VCaP (cell line): ENCODE results near the gene TRNT1.

Experiments used
- H3K27ac ChIP-seq: fragments of 450-650 bp; 2 replicates; pipeline ENCODE4 v1.5.1; 2017
- TF ChIP-seq, protein P1 (sequence below): fragments of 450-650 bp; conservative IDR thresholded peaks from 2 replicates; pipeline ENCODE4 v1.5.1; 2017; ENCODE audit warnings: mild to moderate bottlenecking, moderate library complexity

The TRNT1 gene

DNA sequence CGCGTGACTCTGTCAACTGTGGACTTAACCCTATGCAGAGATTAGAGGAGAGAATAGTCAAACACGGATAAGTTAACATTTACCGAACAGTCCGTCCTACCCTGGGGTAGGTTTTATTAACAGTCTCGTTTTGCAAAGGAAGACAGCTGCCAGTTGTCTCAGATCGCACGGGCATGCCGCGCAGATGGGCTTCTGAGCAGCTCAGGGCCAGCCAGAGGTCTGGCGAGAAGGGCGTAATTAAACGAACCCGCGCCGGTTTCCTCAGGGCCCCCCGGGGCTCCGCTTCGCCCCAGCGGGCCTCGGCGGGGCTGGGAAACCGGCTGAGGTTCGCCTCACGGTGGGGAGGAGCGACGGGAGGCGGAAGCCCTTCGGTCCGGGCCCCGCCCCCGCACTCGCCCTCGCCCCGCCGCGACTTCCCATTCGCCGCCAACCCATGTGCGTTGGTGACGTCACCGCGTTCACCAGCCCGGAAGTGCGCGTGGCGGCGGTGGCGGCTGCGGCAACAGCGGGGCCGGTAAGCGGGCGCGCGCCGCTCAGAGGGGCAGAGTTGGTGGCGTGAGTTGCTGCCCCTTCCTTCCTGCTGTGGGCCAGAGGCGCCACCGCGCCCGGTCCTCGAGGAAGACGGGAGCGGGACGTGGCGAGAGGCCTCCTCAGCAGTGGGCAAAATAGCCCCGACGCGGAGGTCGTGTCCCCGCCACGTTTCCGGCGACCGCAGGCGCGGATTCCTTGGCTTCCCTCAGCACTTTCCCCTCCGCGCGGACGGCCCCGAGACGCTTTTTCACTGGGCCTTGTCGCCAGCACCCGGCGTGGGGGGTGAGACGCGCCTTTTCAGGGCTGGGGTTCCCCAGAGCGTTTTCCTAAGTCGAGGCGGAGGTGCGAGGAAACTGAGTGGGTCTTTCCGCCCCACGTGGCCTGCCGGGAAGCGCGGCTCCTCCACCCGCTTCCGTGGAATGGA lies at the start of gene TRNT1:
Gene TRNT1 (plus strand): TSS at position 464 of the 955 bp plus-strand sequence. CDS start 2,101 bp downstream, outside the sequence.
- peak within 1 kb of the TSS; percentile 98 for H3K27ac ChIP-seq
- TF ChIP-seq, protein P1, sequence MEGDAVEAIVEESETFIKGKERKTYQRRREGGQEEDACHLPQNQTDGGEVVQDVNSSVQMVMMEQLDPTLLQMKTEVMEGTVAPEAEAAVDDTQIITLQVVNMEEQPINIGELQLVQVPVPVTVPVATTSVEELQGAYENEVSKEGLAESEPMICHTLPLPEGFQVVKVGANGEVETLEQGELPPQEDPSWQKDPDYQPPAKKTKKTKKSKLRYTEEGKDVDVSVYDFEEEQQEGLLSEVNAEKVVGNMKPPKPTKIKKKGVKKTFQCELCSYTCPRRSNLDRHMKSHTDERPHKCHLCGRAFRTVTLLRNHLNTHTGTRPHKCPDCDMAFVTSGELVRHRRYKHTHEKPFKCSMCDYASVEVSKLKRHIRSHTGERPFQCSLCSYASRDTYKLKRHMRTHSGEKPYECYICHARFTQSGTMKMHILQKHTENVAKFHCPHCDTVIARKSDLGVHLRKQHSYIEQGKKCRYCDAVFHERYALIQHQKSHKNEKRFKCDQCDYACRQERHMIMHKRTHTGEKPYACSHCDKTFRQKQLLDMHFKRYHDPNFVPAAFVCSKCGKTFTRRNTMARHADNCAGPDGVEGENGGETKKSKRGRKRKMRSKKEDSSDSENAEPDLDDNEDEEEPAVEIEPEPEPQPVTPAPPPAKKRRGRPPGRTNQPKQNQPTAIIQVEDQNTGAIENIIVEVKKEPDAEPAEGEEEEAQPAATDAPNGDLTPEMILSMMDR: no peak

DNA sequence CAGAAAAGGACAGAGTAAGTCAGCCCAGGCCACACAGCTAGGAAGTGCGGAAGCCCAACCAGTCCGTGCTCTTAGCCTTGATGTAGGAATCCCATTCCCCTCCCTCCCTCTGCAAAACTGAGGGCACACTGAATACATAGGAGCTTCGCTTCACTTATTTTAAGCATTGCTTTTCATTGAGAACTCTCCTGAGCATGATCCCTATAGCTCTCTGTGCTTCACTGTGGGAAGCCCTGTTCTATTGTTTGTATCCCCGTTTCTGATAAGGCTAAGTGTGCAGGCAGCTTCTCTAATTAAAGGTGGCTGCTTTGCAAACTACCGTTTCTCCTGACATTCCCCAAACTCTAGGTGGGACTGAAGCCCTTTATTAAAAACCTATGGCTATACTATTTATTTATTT lies 46.4 kb upstream of the TRNT1 start:
- H3K27ac ChIP-seq: no peak overlapping the region
- TF ChIP-seq, protein P1: no peak

DNA sequence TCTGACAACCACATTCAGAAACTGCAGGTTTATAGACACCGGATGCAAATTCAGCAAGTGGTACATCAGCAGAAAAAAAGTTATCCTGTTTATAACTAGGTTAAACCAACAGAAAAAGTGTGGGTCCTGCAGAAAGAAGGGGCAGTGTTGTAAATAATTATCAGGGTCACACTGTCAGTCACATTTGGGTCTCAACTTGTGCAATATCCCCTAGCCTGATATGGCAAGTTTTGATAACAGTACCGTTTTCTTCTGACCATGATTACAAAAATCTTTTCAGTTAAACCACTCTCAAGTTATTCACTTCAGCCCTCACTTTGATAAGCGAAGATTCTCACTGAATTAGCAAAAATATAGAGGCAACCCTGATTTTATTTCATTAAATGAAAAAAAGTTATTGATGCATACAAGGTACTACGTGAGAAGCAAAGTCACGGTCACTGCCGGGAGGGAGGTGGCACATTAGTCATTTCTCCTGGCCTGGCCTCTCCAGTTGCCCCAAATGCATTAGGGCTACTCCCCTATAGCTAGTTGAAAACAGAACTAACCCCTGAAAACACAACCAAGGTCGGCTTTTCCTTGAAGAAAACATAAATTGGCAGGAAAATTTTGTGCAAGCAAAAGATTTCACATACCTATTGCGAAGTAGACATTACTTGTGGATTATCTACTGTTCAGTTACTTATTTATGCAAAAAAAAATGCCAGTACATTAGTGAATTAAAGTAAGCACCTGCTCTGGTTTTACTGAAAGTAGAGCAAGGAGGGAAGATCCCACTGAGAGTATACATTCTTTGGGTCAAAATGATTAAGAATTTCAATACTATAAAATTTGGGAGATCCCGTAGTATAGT lies 45.1 kb upstream of the TRNT1 start:
- TF ChIP-seq, protein P1: no peak
- no peak overlapping the region for H3K27ac ChIP-seq

DNA sequence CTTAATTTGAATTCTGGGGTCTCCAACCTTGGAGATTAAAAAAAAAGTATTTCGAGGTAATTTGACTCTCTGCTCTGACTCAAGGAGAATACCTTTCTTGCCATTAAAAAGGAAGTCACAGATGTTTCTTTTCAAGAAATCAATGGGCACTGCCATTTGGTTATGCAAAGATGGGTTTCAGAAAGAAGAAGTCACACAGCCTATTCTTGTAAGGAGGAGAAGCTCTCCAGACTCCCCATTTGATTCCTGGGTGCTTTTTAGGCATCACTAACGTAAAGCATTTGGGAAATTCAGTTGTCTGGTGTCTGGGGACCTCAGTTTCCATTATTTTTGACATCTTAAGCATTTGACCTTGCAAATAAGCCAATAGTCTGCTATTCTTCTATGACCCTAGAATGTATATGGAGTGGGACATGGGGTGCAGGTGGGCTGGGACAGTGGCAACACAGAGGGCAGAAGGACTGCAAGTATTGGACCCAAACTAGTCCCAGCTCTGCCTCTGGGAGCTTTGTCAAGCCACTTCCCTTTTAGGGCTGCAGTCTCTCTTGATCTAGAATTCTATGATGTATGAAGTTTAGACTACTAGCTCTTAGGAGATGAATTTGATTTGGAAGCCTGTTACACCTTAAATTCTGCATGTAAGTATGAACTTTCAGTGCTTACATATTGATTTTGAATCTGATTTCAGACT lies 44.4 kb upstream of the TRNT1 start:
- TF ChIP-seq, protein P1: no peak
- H3K27ac ChIP-seq: no peak overlapping the region

DNA sequence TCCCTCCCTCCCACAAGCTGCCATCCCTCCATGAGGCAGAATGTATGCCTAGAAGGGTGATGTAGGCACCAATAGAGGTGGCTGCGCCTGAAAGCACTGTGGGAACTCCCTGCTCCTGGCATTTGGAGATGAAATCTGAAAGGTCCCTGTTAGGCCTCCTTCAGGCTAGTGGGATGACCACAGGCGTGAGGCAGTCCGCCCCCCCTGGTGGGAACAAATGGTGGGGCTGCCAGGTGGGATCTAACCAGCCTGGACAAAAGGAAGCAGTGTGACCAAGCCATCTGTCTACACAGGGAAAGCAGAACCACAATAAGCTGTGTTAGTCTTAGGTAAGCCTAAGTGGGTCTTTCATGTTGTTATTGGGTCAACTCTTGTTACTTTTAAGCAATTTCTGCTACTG lies 41.9 kb upstream of the TRNT1 start:
- H3K27ac ChIP-seq: no peak overlapping the region
- TF ChIP-seq, protein P1: no peak

DNA sequence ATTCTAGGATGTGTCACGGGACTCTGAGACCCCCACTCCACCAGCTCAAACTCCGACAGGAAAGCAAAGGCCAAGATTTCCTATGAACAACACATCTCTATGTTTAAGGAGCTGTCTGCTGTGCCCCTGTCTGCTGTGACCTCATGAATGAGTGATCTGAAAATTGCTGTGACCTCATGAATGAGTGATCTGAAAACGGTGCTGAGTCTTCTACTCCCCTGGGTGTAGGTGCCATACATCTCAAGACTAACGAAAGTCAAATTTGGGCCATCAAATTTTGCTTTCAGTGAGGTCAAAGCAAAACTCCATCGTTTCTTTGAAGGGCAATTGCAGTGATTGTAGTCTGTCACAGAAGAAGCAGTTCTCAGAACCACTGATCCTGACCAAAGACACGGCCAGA lies 41.0 kb upstream of the TRNT1 start:
- TF ChIP-seq, protein P1: no peak
- H3K27ac ChIP-seq: no peak overlapping the region

DNA sequence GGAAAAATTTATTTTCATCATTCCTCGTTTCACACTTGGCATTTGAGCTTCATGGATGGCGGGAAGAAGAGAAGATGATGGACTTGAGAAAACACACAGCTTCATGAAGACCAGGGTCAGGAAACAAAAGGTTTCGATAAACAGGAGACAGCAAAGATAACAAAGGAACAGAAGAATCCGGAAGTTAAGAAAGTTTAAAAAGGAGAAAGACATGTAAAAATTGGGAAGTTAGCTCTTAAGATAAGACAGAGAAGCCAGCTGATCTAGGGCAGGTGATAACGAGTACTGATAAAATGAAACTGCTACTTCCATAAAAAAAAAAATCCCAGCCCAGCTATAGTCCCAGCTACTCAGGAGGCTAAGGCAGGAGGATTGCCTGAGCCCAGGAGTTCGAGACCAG lies 40.5 kb upstream of the TRNT1 start:
- no peak overlapping the region for H3K27ac ChIP-seq
- TF ChIP-seq, protein P1: no peak
